Hematopoietic multipotent progenitor cell treated with erythropoietin and hydrocortisone succinate and interleukin-3 and kit ligand, for 8 days (in vitro differentiated cells): ENCODE data around the gene ZNF576.
A peak's percentile ranks its signal among the peaks of the same experiment; 100 is the strongest.
"Not testable (repeated sequence)": the region's sequence is repeated elsewhere in the genome, so short reads cannot be mapped to it uniquely, and the experiment has no call there.

Source experiments
- DNase-seq: peaks from one replicate; pipeline ENCODE4 v3.0.0-alpha.2; 2015

ZNF576 gene, protein sequence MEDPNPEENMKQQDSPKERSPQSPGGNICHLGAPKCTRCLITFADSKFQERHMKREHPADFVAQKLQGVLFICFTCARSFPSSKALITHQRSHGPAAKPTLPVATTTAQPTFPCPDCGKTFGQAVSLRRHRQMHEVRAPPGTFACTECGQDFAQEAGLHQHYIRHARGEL

GRCh38 chr19:43595999-43596841 is at the start of gene ZNF576, which contains the start of gene IRGQ:
TSS of gene ZNF576 (plus strand) at chr19:43596595. CDS start at chr19:43597109, 514 bp downstream.
TSS of gene IRGQ (minus strand) at chr19:43596134. CDS start at chr19:43595338, 796 bp downstream.
- DNase-seq: peak; percentile 100

- DNase-seq: not testable (repeated sequence)
Measured at GRCh38 chr19:43547926-43548325, 48.5 kb upstream of the ZNF576 start.

DNA sequence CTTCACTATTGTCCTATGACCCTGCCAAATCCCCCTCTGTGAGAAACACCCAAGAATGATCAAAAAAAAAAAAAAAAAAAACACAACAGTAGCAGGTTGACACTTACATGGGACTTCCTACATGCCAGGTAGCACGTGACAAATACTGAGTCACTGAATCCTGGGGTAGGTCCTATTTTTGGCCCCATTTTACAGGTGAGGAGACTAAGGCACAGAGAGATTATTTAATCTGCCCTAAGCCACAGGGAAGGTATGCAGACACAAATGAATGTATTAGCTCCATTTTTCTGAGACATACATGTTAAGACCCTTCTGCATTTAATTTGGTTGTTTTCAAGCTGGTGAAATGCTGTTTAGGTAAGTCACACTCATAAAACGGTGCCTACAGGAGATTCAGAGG is 47.7 kb upstream of the ZNF576 start:
- no peak for DNase-seq

- DNase-seq: no peak
Measured at GRCh38 chr19:43551399-43552197, 44.8 kb upstream of the ZNF576 start.

GRCh38 chr19:43552198-43552450 is 44.3 kb upstream of the ZNF576 start:
- no peak for DNase-seq

DNA sequence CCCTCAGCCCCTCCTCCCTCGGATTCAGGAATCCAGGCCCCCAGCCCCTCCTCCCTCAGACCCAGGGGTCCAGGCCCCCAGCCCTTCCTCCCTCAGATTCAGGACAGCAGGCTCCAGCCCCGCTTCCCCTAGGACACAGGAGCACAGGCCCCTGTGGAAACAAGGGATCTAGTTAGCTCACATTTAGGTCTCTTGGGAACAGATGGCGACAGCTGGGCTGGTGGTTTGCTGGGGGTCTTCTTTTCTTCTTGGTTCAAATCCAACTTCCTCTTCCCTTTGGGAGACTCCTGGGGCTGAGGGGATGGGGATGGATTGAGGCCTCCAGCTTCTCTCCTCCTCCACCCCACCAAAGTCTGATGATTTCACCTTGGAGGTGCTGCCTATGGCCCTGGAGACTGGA is 43.8 kb upstream of the ZNF576 start:
- no peak for DNase-seq

DNA sequence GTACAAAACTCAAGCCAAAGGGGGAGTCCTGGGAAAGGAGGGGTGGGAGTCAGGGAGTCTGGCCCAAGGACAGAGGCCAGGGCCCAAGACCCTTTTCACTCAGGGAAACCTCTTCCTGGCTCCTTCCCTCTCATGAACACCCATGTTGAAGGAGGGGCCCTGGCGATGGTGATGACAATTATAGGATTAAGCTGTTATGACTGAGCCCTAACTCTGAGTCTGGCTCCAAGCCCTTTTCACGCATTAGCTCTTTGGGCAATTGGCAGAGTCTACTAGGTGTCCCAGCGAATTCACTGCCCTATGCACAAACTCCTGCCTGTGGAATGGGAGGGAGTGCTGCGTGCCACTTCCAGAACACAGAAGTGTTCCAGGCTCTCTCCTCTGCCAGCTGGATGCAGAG is 42.7 kb upstream of the ZNF576 start:
- no peak for DNase-seq

DNA sequence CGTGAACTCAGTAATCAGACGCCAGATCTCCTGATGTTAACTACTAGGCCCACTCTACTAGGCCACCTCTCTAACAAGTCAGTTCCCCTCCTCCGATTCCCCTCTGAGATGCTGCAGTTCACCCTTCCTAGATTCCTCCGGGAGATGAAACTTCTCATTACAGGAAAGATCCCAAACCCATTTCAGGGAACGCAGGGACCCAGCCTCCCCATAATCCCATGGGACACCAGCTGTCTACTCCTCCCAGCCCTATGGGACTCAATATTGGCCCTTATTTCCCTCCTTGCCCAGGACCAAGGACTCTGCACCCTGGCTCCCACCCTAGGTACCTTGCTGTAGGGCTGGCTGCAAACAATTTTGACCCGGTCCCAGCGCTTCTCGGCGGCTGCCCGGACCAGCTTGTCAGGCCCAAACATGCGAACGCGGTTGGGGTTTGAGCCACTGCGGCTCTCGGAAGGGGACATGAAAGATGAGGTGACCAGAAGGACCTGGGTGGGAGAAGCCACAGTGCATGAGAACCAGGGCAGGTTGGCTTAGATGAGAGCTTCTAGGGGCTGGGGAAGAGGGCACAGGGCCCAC is 42.0 kb upstream of the ZNF576 start:
- DNase-seq: no peak

- DNase-seq: peak; percentile 83
Measured at GRCh38 chr19:43555185-43555770, 41.1 kb upstream of the ZNF576 start.

DNA sequence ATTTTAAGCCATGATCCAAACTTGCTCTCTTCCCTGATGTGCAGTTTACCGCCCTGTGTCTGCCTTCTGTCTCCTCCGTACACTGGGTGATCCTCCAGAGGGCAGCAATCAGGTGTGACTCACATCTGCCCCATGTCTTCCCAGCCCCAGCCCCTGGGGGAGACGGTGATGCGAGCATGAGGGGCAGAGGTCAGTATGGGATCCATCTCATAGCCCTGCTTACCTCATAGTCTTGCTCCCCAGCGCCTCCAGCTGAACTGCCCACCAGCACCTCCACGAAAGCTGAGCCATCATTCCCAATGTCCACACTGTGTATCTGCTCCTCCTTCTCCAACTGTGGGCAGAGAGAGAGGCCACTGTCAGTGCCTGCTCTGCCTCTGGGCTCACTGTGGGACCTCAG is 35.7 kb upstream of the ZNF576 start:
- DNase-seq: peak; percentile 59

DNA sequence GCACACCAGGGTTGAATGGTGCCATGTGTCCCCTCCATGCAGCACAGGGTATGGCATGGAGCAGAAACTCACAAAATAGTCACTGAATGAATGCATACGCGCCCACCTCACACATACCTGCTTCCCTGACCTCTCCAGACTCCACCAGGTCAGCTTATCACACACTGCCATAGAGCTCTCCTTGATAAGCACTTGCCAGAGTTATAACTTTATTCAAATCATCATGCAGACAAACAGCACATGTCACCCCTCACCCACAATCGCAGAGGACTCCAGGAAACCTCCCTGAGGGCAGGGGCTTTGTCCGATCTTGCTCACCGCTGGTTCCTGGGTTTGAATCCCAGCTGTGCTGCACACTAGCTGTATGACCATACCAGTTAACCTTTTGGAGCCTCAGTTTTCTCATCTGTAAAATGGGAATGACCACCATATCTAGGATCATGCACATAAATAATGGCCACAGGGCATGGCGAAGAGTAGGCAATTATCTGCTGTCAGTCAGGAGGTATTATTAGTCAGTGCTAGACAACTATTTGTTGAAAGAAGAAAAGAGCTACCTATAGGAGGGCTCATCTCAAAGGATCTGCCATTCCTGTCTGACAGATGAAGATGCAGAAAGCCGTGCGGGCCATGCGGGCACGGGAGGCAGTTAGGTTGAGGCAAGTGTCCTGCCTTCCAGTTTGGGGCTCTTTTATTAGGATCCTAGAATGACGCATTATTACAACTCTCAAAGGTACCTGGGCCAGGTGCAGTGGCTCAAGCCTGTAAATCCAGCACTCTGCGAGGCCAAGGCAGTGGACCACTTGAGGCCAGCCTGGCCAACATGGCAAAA is 35.0 kb upstream of the ZNF576 start:
- peak; percentile 52 for DNase-seq

DNA sequence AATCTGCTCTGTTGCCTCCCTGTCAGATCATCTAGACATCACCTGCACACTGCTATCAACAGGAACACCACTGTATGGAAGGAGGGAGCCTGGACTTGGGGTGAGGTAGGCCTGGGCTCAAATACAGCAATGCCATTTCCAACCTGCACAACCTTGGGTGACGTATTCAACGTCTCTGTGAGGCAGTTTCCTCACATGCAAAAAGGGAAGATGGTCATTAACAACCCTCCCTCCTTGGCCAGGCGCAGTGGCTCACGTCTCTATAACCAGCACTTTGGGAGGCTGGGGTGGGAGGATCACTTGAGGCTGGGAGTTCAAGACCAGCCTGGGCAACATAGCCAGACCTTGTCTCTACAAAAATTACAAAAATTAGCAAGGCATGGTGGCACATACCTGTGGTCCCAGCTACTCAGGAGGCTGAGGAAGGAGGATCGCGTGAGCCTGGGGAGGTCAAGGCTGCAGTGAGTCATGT is 34.1 kb upstream of the ZNF576 start:
- peak; percentile 9 for DNase-seq

GRCh38 chr19:43562698-43563241 is 33.6 kb upstream of the ZNF576 start:
- DNase-seq: peak; percentile 95

GRCh38 chr19:43563816-43564457 is 32.5 kb upstream of the ZNF576 start:
- no peak for DNase-seq

- no peak for DNase-seq
Measured at GRCh38 chr19:43564800-43565199, 31.6 kb upstream of the ZNF576 start.

- DNase-seq: no peak
Measured at GRCh38 chr19:43569657-43570056, 26.7 kb upstream of the ZNF576 start.

GRCh38 chr19:43570174-43570791 is 26.1 kb upstream of the ZNF576 start:
- no peak for DNase-seq

GRCh38 chr19:43572171-43572588 is 24.2 kb upstream of the ZNF576 start:
- no peak for DNase-seq

- no peak for DNase-seq
Measured at GRCh38 chr19:43574424-43575155, 21.8 kb upstream of the ZNF576 start.
